ENCODE measurements around the gene LRRC4C.

Gene LRRC4C

GRCh38 chr11:41400819-41401382, 58.6 kb downstream of the LRRC4C start:
- Histone ChIP-seq H3K4me1 (no peaks in the 10 kb centered on the region), H3K27me3 (no peaks in the 10 kb centered on the region), H3K36me3 (no peaks in the 10 kb centered on the region), H3K4me3 (no peak overlapping the region), H3K9me3 (no peaks in the 10 kb centered on the region), H3K27ac (no peak overlapping the region)
- intact Hi-C loops (cut with DNase I; ENCODE audit: low total_unique reads), result no loop called here
- DNase-seq, result no peak
- no peak for TF ChIP-seq CTCF (IDR thresholded peaks at IDR 0.05)

GRCh38 chr11:41400124-41400523, 59.3 kb downstream of the LRRC4C start:
- H3K9me3 ChIP-seq, result no peaks in the 10 kb centered on the region
- no peaks in the 10 kb centered on the region for H3K27me3 ChIP-seq
- intact Hi-C loops (cut with DNase I; ENCODE audit: low total_unique reads), result no loop called here
- H3K4me1 ChIP-seq, result no peaks in the 10 kb centered on the region
- no peak for TF ChIP-seq CTCF (IDR thresholded peaks at IDR 0.05)
- no peak for DNase-seq
- H3K27ac ChIP-seq, result no peak overlapping the region
- no peaks in the 10 kb centered on the region for H3K36me3 ChIP-seq
- H3K4me3 ChIP-seq, result no peak overlapping the region

- no peak for DNase-seq
- H3K27me3 ChIP-seq, result no peaks in the 10 kb centered on the region
- H3K36me3 ChIP-seq, result no peaks in the 10 kb centered on the region
- no peak overlapping the region for H3K4me3 ChIP-seq
- no peak overlapping the region for H3K27ac ChIP-seq
- H3K9me3 ChIP-seq, result no peaks in the 10 kb centered on the region
- TF ChIP-seq CTCF (IDR thresholded peaks at IDR 0.05), result no peak
- H3K4me1 ChIP-seq, result no peaks in the 10 kb centered on the region
- intact Hi-C loops (cut with DNase I; ENCODE audit: low total_unique reads), result no loop called here
Measured at GRCh38 chr11:41399323-41399722, 60.1 kb downstream of the LRRC4C start.

GRCh38 chr11:41398175-41398574, 61.3 kb downstream of the LRRC4C start:
- TF ChIP-seq CTCF (IDR thresholded peaks at IDR 0.05), result no peak
- no peaks in the 10 kb centered on the region for H3K36me3 ChIP-seq
- no peaks in the 10 kb centered on the region for H3K9me3 ChIP-seq
- H3K4me1 ChIP-seq, result no peaks in the 10 kb centered on the region
- H3K4me3 ChIP-seq, result no peak overlapping the region
- intact Hi-C loops (cut with DNase I; ENCODE audit: low total_unique reads), result no loop called here
- no peaks in the 10 kb centered on the region for H3K27me3 ChIP-seq
- H3K27ac ChIP-seq, result no peak overlapping the region
- no peak for DNase-seq

GRCh38 chr11:41394521-41395195, 64.8 kb downstream of the LRRC4C start:
- H3K9me3 ChIP-seq, result no peaks in the 10 kb centered on the region
- intact Hi-C loops (cut with DNase I; ENCODE audit: low total_unique reads), result no loop called here
- no peaks in the 10 kb centered on the region for H3K36me3 ChIP-seq
- no peaks in the 10 kb centered on the region for H3K27me3 ChIP-seq
- H3K27ac ChIP-seq, result no peak overlapping the region
- no peak overlapping the region for H3K4me3 ChIP-seq
- DNase-seq, result no peak
- no peaks in the 10 kb centered on the region for H3K4me1 ChIP-seq
- no peak for TF ChIP-seq CTCF (IDR thresholded peaks at IDR 0.05)

Measured in tibial artery (tissue), 4 donors.